ENCODE data around the gene CHERP.

Gene CHERP

DNA sequence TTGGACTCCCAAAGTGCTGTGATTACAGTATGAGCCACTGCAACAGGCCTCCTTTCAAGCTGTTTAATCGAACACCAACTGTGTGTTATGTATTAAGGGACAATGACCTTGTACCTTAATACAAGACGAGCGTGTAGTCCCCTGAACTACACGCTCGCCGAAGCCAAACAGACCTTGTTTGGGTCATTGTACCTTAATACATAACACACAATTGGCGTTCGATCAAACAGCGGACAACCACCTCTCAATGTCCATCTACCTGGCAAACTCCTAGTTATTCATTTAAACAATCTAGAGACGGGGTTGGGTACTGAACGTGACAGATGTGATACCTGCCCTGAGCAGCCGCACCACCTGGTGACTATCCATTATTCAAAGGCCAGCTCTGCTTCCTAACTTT is 1.3 kb downstream of the CHERP start:
- no peak for DNase-seq

DNA sequence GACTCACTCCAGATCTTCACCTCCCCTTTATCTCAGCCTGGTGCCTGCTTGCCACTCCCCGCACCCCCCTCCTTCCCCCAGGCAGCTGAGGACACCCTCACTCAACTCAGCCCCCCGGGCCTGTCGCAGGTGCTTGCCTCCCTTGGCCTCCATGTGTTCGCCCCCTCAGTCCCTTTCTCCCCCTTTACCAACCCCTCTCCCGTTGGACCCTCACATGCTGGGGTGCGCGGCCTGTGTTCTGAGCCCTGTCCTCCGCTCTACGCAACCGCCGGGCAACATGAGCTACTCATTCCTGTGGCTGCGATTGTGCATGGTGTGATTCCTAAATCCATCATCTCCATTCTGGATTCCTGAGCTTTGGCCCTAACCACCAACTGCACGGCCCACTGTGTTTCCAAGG is 5.1 kb downstream of the CHERP start:
- no peak for DNase-seq

DNA sequence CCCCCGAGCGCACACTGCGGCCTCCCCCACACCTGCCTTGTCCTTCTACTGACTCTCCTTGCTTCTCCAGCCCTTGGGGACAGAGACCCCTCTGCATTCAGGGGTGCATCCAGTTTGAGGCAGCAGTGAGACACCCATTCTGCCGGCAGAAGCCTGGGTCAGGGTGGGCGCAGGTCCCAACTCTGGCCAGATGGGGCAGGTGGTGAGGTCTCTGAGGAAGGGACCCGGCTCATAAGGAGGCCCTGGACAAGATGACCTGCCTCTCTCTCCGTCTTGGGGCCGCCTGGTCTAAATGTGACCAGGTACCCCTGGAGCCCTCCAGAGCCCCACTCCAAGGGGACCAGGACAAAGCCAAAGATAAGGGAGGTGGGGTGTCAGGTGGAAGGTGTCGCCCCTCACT is 6.1 kb downstream of the CHERP start:
- DNase-seq = no peak

DNA sequence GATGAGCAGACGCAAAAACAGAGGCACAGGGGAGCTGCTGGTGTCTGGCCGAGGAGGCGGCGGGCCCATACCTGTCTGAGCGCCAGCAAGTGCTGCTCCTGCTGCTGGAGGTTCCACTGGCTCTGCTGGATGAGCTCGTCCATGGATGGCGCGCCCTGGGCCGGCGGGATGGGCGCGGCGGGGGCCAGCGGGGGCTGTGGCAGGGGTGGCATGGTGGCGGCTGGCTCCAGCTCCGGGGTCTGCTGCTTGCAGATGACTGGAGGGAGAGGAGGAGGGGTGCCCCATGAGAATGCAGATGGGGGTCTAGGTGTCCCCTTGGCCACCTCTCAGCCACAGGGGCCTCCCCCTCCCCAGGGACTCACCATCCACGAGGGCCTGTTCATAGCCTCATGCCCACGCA is 6.9 kb downstream of the CHERP start:
- no peak for DNase-seq

DNA sequence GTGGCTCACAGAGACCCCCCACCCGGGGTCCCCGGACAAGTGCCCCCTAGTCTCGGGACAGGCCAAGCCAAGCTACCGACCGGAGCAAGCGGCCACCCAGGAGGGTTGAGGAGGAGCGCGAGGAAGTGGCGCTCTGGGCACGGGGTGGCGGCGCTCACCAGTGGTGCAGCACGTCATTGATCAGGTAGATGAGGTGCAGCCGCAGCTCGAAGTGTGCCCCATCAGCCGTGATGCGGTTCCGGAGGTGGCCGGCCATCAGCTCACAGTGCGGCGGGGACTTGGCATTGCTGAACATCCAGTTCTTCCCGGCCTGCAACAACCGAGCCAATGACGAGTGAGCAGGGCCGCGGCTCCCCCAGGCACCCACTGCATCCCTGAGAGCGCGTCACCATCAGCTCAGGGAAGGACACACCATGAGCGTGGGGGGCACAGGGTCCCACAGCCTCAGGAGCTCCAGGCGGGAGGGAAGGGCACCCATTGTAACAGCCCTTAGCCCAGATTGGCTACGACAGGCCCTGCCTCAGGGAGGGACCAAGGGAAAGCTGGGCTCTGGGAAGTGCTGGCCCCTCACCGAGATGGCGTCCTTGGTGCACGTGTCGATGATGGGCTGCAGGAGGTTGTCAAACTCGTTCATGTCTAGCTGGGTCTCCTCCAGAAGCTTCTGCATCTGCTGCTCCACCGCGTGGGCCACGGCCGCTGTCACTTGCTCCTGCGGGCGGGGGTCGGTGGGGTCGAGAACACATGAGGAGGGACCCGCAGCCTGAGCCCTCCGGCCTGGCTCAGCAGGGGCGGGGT is 9.6 kb downstream of the CHERP start:
- DNase-seq = no peak

DNA sequence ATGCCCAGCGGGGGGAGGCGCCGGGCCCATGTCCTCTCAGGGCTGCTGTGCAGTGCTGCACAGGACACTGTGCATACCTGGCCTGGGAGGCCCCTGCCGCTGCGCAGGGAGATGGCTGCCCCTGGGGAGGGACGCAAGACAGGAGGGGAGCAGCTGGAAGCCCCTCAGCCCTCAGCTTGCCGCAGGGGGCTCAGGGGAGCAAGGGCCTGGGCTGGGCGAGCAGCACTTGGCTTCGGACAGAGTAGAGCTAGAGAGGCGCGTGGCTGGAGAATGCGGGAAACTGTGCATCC is 10.9 kb downstream of the CHERP start:
- no peak for DNase-seq

DNA sequence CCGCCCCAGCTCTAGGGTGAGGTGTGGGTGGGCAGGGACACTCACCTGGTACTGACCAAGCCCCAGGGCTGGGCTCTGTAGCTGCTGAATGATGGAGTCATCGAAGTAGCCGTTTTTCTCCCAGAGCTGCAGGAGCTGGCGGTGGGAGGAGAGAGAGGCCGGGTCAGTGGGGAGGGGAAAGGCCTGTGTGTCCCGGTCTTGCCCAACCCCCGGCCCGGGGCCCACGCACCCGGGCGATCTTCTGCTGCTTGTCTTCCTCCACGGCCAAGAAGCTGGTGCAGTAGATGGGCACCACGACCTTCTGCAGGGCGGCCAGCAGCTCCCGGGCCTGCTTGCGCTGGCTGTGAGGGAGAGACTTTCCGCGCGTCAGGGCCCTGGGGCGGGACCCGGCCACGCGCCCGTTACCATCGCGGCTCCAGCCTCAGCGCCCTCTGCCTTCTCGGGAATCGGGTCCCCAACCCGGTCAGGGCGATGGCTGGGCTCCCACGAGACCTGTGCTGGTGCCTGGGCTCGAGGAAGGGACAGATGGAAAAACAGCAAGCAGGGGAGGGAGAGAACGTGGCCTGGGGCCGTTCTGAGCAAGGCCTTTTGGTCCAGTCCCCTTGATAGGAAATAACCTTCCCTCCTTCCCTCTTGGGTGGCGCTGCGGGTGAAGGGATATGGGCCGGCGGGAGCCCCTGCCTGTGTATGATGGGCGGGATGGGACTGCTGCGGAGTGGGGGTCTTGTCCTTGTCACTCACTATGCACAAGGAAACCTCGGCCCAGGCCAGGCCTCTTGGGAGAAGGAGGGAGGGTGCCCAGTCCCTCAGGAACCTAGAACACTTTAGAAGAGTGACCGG is 11.5 kb downstream of the CHERP start:
- no peak for DNase-seq

DNA sequence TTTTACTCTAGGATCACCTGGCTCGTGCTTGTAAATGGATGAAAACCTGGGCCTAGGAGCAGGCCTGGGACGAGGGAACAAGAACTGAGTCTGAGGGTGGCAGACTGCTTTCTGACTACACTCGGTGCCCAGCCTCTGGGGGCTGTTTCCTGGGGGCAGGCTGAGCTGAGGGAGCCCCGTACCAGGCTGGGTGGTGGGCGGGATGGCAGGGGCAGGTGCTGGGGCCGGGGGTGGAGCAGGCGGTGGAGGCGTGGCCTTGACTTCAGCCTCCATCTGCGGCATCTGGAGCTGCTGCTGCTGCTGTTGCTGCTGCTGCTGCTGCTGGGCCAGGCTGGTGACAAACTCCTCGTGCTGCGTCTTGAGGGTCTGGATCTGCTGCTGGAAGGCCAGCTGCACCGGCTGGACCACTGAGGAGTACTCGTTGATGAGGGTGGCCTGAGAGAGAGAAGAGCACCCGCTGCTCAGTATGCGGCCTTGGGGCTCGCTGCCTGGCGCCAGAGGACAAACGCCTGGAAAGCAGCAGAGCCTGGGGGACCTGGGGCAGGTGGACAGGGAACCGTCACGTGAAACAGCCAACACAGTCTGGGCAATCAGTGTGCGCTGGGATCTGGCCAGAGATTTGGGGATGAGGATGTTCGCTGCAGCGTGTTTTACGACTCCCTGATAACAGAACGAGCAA is 12.6 kb downstream of the CHERP start:
- DNase-seq = no peak

DNA sequence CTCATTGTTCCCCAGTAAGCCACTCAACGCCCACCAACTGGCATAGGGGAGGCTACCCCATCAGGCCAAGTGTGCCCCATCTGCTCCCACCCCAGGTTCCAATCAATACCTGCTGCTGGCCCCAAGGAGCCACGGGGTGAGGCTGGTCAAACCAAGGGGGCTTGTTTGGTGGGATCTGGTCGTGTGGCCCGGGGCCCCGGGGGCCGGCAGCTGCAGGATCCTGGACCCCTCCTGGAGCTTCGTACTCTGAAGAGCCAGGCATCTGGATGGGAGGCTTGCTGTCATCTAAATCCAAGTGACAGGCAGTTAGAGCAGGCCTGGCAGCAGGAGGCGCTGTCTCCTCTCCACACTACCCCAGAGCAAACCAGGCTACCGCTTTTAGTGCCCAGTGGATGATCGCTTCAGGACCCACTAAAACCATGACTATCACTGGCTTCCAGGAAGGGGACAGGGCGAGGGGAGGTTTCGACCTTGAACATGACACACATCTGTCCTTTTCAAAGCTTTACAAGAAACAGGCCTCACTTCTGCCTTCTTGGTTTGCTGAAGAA is 14.2 kb downstream of the CHERP start:
- DNase-seq = no peak

DNA sequence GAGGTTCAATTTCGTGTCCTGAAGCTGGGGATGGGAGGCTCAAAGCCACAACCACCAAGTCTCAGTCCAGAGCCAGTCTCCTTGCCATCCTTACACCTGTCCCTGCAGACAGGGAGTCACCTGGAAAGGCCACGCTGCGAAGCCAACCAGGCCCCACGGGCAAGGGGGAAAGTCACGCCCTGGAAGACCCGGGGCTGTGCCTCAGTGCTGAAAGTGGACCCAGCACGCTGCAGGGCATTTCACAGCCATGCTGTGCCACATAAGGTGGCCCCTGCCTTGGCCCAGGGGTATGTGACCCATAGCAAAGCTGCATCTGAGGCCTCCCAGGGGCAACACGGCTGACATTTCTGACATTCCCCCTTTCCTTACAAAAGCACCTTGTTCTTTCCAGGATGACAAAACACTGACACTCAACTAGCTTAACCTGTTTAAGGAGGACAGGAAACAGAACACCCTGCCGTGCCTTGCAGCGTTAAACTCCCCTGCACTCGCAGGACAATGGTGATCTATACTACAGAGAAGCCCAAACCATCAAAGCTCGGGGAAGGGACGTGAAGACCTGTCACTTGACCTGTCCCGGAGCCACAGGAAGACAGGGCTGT is 14.8 kb downstream of the CHERP start:
- no peak for DNase-seq

DNA sequence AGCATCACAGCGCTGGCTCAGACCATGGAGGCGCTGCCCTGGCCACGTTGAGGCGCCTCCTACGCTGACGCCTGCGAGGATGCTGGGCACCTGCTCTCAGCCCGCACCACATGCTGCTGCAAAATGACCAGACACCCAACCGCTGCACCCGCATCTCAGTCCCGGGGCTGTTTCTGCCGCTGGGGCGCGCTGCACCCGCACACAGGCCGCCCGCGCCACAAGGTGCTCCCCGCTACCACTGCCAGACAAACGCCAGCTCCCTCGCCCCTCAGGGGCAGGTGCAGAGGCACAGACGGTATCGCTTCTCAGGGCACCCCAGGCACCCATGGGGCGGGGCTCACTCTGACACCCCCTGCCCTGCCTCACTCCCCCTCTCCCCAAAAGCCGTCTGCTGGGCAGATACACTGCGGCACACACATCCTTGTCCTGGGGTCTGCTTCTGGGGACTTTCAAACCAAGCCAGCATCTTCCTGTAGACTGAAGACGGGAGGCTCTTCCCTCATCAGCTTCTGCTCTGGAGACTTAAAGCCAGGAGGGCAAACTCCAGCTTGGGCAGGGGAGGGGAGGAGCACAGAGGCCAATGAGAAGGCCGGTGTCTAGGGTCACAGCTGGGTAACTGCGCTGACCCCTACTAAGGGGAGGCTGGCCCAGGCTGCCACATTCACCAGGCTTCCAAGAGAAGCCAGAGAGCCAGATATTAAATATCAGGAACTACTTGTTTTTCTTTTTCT is 16.3 kb downstream of the CHERP start:
- DNase-seq = no peak

DNA sequence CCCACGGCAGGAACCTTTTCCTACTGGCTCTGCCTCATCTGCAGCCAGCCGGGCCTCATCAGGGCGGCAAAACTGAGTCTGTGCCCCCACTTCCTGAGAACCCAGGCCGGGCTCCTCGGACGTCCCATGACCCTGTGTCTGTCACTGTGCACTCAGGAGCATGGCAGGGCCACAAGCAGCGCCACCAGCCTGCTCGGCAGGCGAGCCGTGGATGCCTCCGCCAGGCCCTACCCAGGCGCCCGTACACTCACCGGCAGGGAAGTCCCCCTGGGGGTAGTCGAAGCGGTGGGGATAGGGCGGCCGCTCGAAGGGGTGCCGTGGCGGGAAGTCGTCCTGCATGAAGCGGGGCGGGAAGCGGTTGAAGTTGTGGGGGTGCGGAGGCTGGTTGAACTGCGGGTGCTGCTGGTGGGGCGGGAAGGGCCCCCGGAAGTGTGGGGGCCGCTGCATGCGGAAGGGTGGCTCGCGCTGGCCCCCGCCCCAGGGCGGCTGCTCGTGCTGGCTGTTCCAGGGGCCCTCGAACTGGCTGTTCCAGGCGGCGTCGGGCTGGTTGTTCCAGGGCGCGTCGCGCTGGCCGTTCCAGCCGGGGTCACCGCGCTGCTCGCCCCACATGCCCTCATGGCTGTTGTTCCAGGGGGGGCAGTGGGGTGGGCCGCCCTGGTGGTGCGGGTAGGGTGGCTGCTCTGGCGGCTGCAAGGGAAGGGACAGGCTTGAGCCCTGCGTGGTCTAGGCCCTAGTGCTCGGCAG is 17.1 kb downstream of the CHERP start:
- no peak for DNase-seq

DNA sequence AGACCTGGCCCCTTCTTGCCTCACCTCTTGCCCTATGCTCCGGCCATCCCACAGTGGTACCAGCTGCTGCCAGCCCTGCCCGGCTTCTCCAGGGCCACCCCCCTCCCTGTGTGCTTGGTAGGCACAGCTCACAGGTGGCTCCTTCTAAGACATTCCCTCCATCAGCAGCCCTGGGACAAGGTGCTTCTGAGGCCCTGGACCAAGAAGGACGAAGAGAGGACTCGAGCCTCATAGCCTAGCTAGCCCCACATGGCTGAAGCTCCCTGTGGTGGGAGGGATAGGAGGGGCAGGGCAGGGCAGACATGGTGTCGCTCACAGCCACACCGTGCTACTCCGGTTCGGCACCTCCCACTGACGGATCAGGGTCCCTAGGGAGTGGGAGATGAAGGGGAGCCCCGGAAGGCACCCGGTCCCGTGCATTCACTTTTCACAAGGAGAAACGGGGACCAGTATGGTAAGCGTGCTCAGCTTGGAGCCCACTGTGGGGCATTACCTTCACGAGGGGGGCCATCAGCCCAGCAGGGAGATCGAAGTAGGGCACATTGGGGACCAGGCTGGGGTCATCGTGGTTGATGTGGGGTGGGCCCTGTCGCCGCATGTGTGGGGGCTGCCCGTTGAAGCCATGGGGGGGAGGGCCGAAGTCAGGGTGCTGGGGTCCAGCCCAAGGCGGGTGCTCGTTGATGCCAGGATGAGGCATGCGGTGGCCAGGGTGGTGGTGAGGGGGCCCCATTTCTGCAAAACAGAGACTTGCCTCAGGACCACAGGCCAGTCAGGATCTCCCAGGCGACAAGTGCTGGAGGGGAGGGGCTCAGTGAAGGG is 19.5 kb downstream of the CHERP start:
- no peak for DNase-seq

DNA sequence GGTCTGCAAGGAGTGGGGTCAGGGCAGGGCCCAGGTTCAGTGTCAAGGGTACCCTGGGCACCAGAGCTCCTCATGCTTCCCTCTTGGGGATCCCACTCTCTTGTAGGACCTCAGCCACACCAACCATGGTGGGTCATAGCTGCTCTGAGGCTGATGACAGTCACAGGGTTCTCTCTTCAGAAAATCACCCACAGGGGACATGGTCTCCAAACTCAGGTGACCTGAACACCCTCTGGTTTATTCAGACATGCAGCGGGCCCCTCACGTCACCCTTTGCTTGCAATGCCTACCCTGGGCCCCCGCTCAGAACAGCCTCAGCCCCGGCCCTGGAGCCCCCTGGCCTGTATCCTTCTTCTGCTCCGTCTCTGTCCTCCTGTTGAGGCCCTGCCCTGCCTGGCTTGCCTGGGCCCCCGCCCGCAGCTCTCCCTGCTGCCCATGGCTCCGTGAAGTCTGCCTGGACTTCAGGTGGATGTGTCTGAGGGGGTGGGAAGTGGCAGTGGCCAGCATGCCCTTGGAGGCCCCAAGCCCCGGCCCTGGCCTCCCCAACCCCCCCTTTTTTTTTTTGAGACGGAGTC is 20.4 kb downstream of the CHERP start:
- no peak for DNase-seq

DNA sequence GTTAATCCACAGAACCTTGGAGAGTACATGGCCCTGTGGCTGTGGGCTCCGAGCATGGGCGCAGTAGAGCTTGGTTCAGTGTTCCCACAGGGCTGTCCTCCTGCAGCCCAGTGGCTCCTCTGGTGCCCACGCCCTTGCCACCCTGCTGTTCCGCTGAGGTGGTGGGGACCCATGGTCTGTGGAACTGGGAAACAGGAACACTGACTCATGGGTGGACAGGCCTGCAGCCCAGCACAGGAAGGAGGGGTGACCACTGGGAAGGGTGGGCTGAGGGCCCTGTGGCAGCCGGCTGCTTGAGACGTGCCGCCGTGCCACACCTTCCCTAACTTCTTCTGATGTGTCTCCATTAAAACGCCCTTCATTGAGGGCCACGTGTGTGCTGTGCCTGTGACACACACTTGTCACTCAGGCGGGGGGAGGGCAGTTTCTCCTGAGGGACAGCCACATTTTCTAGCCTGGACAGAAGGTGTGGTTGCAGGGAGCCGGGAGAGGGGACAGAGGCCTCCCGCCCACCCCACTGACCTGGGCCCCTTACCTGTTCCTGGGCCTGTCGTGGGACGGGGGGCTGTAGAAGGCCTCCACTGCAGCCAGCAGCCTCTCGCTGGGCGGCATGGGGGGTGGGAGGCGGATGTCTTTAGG is 21.1 kb downstream of the CHERP start:
- DNase-seq = no peak

DNA sequence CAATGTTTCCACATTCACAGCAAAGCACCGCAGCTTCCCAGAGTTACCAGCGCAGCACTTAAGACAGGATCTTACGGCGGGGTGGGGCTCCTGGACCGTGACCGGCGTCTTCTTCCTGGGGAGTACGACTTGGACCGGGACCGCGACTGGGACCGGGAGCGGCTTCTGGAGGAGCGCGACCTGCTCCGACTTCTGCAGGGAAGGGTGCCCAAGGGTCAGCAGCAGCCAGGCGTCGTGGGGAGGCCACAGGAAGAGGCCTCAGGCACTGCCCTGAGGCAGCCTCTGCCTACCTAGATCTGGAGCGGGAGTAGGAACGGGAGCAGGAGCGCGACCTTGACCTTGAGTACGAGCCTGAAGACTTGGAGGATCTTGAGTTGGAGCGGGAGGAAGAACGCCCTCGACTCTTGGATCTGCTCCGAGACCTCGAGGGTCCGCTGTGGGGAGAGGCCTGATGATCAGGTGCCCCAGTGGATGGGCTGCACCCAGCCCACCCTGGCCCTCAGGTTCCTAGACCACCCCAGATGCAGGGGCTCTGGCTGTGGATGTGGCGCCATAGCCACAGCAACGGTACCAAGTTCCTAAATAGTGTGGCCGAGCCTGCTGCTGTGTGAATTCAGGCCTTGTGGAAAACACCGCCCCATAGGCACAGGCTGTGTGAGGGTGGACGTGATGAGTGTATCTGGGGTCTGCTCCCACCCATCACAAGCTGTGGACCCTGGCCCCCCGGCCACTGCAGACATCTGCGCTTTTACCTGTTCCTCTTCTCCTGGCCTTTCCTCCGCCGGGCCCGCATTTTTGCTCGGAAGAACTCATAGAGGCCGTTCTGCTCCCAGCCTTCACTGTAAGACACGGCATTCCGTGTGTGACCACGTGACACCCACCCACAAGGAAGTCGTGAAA is 21.9 kb downstream of the CHERP start:
- no peak for DNase-seq

DNA sequence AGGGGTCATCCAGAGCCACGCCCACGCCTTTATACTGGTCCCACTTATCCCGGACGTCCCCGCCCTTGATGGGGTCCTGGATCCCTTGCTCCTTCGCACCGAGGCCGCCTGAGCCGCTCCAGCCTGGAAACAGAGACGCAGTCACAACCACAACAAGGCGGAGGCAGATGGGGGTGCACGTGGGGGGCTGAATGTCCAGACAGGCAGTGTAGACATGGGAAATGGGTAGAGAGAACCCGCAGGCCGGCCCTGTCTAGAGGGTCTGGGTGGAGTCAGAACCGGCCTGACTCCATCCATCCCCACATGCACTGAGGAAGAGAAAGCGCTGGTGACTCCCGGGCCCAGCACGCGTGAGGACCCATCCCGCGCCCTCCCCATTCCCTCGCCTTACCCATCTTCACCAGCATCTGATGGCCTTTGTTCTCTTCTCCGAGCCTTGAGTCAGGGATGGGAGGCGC is 23.0 kb downstream of the CHERP start:
- DNase-seq = no peak

DNA sequence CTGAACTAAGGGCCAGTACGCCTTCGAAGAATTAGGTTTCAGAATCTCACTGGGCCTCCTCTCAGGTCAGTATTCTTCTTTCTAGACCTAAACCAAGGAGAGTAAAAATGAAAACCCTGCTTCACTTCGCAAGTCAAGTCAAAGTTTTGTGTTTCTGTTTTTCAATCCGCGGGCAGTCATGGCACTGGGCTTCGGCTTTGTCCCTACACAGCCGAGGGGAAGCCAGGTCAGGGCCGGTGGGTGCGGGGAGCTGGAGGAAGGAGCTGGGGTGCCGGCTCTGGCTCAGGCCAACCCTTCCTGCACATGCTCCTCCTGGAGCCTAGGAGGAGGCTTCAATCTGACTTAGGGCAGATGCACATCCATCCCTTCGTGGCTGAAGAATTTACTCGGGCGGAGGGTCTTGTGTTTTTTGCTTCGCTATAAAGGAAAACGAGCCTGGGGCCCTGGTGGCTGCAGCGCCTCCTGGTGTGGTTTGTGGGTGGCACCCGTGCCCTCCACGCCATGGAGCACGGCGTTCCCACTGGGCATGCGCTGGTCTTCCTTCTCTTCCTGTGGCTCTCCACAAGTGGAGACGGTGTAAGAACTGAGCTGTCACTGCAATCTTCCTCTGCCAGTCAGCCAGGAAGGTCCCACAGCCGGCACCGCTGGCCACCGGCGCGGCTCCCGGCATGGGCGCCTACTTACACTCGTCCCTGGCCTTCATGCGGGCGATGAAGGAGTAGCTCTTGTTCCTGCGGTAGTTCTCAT is 23.6 kb downstream of the CHERP start:
- DNase-seq = no peak
